WTC11 (cell line): ENCODE data around the gene TTLL4. TPM values are rescaled to one million over a fixed set of nuclear protein-coding genes. Genes with fewer than 3 reads are reported as not detected.

Experiments
- total RNA-seq: library from RNA; stranded (reverse); gene quantifications from 3 replicates; pipeline ENCODE4 v1.2.3, GENCODE V29; 2021

TTLL4 gene
- total RNA-seq, 1 experiment from 2014 or later = 87.4 TPM

Other genes starting within 250 kb of the TTLL4 start
- gene USP37, start 142.5 kb upstream of the TTLL4 start, total RNA-seq = 18.6 to 21.6 TPM (median 20.2 TPM) in 3 replicates
- 61.9 to 67.0 TPM (median 62.6 TPM) in 3 replicates for gene CNOT9, start 142.0 kb upstream of the TTLL4 start, total RNA-seq
- 0.11 to 0.28 TPM (median 0.14 TPM) in 3 replicates for gene PLCD4, start 102.9 kb upstream of the TTLL4 start, total RNA-seq
- gene ZNF142, start 51.2 kb upstream of the TTLL4 start, total RNA-seq = 25.1 to 33.5 TPM (median 28.7 TPM) in 3 replicates
- 31.4 to 35.4 TPM (median 32.7 TPM) in 3 replicates for gene BCS1L, start 51.2 kb upstream of the TTLL4 start, total RNA-seq
- 20.3 to 25.1 TPM (median 23.9 TPM) in 3 replicates for gene RNF25, start 38.8 kb upstream of the TTLL4 start, total RNA-seq
- gene STK36, start 38.7 kb upstream of the TTLL4 start, total RNA-seq = 41.0 to 47.7 TPM (median 42.7 TPM) in 3 replicates
- gene CYP27A1, start 71.3 kb downstream of the TTLL4 start, total RNA-seq = 5.6 to 9.3 TPM (median 8.1 TPM) in 3 replicates
- gene PRKAG3, start 121.0 kb downstream of the TTLL4 start, total RNA-seq = not detected in 3 replicates
- not detected in 3 replicates for gene WNT6, start 149.0 kb downstream of the TTLL4 start, total RNA-seq
- not detected in 3 replicates for gene WNT10A, start 170.0 kb downstream of the TTLL4 start, total RNA-seq
- 0.16 to 0.46 TPM (median 0.26 TPM) in 3 replicates for gene CDK5R2, start 248.8 kb downstream of the TTLL4 start, total RNA-seq